Measurements from ENCODE around the gene YPEL1. TPM values are rescaled to one million over a fixed set of nuclear protein-coding genes. Genes with fewer than 3 reads are reported as not detected.
A peak's percentile ranks its signal among the peaks of the same experiment; 100 is the strongest.
"Not testable (repeated sequence)": the region's sequence is repeated elsewhere in the genome, so short reads cannot be mapped to it uniquely, and the experiment has no call there.

Gene YPEL1
- total RNA-seq, 1 donor from 2014 or later, result 0.26 TPM

DNA sequence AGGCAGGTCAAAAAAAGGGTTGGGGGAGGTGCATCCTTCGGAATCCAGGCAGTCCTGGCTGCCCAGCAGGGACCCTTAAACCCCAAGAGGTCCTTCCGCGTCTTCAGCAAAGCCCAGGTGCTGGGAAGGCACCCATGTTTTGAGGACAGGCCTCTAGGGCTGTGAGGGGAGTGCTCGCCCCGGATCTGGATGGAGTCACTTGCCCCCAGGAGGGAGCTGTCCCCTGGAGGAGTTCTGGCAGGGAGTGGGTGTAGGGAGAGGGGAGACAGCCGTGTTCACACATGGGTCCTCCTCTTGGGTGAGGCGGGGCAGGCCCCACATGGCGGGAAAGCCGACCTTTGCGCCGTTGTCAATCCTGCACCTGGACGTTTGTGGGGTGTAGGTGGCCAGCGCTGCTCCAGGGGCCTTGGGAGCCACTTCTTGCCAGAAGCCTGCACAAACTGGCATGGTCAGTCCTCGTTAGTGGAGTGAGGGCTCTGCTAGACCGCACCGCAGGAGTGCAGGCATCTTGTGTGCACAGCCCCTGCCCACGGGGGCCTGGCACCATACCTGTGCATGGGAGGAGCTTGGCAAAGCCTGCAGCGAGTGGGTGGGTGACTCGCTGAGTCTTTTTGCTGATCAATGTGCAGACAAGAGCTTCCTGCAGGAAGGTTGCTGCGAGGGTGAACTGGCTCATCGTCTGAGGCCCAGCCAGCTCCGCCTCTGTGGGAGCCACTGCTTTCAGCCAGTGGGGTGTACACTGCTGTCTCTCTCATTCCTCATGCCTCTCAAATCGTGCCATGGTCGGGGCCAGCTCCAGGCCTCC, 53.8 kb downstream of the YPEL1 start:
- TF ChIP-seq, protein P1, sequence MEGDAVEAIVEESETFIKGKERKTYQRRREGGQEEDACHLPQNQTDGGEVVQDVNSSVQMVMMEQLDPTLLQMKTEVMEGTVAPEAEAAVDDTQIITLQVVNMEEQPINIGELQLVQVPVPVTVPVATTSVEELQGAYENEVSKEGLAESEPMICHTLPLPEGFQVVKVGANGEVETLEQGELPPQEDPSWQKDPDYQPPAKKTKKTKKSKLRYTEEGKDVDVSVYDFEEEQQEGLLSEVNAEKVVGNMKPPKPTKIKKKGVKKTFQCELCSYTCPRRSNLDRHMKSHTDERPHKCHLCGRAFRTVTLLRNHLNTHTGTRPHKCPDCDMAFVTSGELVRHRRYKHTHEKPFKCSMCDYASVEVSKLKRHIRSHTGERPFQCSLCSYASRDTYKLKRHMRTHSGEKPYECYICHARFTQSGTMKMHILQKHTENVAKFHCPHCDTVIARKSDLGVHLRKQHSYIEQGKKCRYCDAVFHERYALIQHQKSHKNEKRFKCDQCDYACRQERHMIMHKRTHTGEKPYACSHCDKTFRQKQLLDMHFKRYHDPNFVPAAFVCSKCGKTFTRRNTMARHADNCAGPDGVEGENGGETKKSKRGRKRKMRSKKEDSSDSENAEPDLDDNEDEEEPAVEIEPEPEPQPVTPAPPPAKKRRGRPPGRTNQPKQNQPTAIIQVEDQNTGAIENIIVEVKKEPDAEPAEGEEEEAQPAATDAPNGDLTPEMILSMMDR (IDR thresholded peaks at IDR 0.05; ENCODE audit: insufficient read depth, low read length, severe bottlenecking), result no peak
- no peak for FAIRE-seq
- peak; percentile 23 for DNase-seq (ENCODE audit: low read depth)
- Histone ChIP-seq H3K36me3 (ENCODE audit: control insufficient read depth, insufficient read depth, low read length) (peaks cover 26% of the 10 kb centered on the region), H3K27me3 (ENCODE audit: control insufficient read depth, insufficient read depth, low read length) (no peaks in the 10 kb centered on the region), H3K4me3 (ENCODE audit: low read depth, low read length) (no peak overlapping the region)

DNA sequence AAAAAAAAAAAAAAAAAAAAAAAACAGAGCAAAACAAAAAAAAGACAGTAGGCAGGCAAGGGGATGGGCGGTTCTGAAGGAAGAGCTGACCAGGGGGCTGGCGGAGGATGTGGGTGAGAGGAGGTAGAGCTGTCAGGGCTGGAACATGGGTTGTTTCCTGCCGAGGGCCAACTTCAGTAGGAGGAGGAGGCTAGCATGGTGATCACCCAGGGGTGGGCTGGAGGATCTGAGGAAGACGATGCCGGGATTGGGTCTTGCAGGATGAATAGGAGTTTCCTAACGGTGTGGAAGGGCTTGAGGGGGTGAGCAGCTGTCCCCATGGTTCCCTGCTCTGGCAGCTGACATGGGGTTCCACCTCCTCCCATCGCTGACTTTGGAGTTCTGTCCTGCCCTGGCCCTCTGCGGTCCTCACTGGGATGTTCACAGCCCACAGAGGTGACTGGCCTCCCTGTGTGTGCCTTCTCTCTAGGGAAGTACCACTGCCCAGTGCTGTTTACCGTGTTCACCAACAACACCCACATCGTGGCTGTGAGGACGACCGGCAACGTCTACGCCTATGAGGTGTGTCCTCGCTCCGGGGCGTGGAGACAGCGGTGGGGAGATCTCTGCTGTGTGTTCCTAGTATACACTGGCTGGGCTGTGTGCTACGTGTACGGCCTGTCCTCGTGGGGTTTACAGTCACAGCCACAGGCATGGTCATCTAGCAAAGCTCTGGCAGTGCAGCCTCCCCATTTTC, 54.6 kb downstream of the YPEL1 start:
- no peak for FAIRE-seq
- Histone ChIP-seq H3K27me3 (ENCODE audit: control insufficient read depth, insufficient read depth, low read length) (no peaks in the 10 kb centered on the region), H3K4me3 (ENCODE audit: low read depth, low read length) (no peak overlapping the region), H3K36me3 (ENCODE audit: control insufficient read depth, insufficient read depth, low read length) (peaks cover 23% of the 10 kb centered on the region)
- TF ChIP-seq, protein P1 (IDR thresholded peaks at IDR 0.05; ENCODE audit: insufficient read depth, low read length, severe bottlenecking), result no peak
- DNase-seq (ENCODE audit: low read depth), result no peak

DNA sequence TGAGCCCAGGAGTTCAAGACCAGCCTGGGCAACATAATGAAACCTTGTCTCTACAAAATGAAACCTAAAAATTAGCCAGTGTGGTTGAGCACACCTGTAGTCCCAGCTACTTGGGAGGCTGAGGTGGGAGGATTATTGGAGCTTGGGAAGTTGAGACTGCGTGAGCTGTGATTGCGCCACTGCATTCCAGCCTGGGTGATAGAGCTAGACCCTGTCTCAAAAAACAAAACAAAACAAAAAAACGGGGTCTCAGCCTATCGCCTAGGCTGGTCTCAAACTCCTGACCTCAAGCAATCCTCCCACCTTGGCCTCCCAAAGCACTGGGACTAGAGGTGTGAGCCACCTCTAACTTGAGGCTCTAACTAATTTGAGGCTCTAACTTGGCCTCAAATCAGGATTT, 56.2 kb downstream of the YPEL1 start:
- no peaks in the 10 kb centered on the region for H3K27me3 ChIP-seq (ENCODE audit: control insufficient read depth, insufficient read depth, low read length)
- TF ChIP-seq, protein P1 (IDR thresholded peaks at IDR 0.05; ENCODE audit: insufficient read depth, low read length, severe bottlenecking), result no peak
- no peak overlapping the region for H3K4me3 ChIP-seq (ENCODE audit: low read depth, low read length)
- no peak for FAIRE-seq
- H3K36me3 ChIP-seq (ENCODE audit: control insufficient read depth, insufficient read depth, low read length), result peaks cover 21% of the 10 kb centered on the region
- DNase-seq (ENCODE audit: low read depth), result no peak

DNA sequence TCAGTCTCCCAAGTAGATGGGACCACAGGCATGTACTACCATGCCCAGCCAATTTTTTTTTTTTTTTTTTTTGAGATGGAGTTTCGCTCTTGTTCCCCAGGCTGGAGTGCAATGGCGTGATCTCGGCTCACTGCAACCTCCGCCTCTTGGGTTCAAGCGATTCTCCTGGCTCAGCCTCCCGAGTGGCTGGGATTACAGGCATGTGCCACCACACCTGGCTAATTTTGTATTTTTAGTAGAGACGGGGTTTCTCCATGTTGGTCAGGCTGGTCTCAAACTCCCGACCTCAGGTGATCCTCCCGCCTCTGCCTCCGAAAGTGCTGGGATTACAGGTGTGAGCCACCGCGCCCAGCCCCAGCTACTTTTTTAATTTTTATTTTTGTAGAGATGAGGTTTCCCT, 56.8 kb downstream of the YPEL1 start:
- H3K36me3 ChIP-seq (ENCODE audit: control insufficient read depth, insufficient read depth, low read length), result peaks cover 23% of the 10 kb centered on the region
- not testable (repeated sequence) for FAIRE-seq

DNA sequence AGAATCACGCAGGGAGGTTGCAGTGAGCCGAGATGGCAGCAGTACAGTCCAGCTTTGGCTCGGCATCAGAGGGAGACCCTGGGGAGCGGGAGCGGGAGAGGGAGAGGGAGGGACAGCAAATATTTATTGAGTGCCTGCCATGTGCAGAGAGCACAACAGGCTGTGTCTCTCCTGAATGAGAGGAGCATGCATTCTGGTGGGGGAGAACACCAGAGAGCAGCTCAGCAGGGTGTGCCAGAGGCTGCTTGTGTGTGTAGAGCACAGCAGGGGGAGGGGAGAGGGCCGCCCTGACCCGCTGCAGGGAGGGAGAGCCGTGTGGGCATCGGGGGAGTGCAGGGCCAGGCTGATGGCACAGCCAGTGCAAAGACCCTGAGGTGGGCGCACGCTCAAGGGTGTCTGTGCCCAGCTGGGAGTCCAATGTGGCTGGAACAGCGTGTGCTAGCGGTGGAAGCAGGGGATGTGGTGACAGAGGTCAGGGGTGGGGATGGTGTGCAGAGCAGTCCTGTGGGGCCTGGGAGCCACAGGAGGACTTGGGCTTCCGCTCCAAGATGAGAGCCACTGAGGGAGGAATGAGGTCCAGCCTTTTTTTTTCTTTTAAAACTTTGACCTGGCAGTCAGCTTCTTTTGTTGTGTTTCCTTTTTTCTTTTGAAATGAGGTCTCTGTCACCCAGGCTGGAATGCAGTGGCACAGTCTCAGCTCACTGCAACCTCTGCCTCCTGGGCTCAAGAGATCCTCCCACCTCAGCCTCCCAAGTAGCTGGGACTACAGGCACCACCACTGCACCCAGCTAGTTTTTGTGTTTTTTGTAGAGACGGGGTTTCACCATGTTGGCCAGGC, 57.8 kb downstream of the YPEL1 start:
- DNase-seq (ENCODE audit: low read depth) (no peak), FAIRE-seq (no peak)
- peaks cover 21% of the 10 kb centered on the region for H3K36me3 ChIP-seq (ENCODE audit: control insufficient read depth, insufficient read depth, low read length)

More for the DNA sequence above, 56.8 kb downstream of the YPEL1 start:
- H3K27me3 ChIP-seq (ENCODE audit: control insufficient read depth, insufficient read depth, low read length); DNase-seq (ENCODE audit: low read depth); H3K4me3 ChIP-seq (ENCODE audit: low read depth, low read length): not testable (repeated sequence)

More for the DNA sequence above, 57.8 kb downstream of the YPEL1 start:
- Histone ChIP-seq H3K4me3 (ENCODE audit: low read depth, low read length) (no peak overlapping the region), H3K27me3 (ENCODE audit: control insufficient read depth, insufficient read depth, low read length) (no peaks in the 10 kb centered on the region)
- TF ChIP-seq, protein P1 (IDR thresholded peaks at IDR 0.05; ENCODE audit: insufficient read depth, low read length, severe bottlenecking), result no peak

Measured in bronchial epithelial cell (primary cell).